KBM-7 (cell line): ENCODE results near the gene SIGLEC9.
"Not testable (repeated sequence)": the region's sequence is repeated elsewhere in the genome, so short reads cannot be mapped to it uniquely, and the experiment has no call there.

Experiments used
- DNase-seq: peaks from one replicate; pipeline ENCODE4 v3.0.0-alpha.2; 2015
- in situ Hi-C: fragments of 300-500 bp; cut with MboI; formaldehyde crosslinking; loops from 2 replicates; pipeline ENCODE4 v1.14.3; 2020; ENCODE audit warnings: low sequenced_read_pairs, low pct_unique_long_range_greater_than_20kb, mixed read lengths

SIGLEC9 gene

DNA sequence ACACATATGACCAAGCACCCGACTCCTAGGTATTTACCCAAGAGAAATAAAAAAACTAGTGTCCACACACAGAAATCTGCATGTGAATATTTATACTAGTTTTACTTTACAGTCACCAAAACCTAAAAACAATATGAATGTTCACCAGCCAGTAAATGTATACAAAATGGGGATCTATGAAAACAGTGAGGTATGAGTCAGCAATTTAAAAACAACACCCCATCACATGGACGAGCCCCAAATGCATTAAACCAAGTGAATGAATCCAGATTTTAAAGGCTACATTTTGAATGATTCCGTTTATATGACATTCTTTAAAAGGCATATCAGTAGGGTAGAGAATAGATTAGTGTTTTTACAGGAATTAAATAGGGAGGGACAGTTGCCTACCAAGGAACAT lies 39.5 kb downstream of the SIGLEC9 start:
- in situ Hi-C loops: no loop called here
- DNase-seq: no peak

DNA sequence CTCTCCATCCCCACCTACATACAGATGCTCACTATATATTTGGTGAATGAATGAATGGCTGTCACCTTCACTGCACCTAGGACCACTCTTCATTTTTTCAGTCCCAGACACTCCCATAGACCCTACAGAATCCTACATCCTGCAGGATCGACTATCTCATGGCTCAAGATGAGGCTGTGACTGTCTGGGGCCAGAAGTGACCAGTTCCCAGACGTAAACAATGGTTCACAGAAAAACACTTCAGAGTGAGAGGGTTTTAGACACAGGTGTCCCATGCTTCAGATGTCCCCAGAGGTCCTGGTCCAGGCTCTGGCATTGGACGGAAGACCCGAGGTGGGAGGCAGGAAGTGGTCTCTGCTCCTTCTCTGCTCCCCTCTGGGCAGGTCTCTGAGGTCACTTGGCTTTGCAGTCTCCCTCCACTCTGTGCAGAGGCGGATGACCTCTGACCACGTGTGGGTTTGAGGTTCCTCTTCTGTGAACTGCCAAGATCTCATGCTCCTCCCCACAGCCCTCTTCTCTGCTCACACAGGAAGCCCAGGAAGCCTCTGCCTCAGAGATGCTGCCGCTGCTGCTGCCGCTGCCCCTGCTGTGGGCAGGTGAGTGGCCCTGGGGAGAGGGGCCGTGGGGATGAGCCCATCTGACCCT lies 42.3 kb downstream of the SIGLEC9 start:
- peak; percentile 58 for DNase-seq
- in situ Hi-C loops: no loop called here

DNA sequence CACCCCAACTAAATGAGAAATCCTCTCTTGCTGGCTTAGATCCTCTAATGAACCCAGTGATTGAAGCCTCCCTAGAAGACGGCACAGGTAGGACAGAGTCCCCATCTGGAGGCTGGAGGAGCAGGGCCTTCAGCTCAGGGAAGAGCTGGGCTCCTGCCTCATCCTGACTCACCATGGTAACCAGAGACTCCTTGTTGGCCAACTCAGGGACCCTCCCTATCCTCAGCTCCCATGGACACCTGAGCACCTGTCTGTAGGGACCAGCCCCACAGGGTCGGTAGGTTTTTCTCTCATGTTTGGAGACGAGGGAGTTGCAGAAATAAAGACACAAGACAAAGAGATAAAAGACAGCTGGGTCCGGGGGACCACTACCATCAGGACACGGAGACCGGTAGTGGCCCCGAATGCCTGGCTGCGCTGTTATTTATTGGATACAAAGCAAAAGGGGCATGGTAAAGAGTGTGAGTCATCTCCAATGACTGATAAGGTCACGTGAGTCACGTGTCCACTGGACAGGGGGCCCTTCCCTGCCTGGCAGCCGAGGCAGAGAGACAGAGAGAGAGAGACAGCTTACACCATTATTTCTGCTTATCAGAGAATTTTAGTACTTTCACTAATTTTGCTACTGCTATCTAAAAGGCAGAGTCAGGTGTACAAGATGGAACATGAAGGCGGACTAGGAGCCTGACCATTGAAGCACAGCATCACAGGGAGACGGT lies 44.0 kb downstream of the SIGLEC9 start:
- in situ Hi-C loops: no loop called here

DNA sequence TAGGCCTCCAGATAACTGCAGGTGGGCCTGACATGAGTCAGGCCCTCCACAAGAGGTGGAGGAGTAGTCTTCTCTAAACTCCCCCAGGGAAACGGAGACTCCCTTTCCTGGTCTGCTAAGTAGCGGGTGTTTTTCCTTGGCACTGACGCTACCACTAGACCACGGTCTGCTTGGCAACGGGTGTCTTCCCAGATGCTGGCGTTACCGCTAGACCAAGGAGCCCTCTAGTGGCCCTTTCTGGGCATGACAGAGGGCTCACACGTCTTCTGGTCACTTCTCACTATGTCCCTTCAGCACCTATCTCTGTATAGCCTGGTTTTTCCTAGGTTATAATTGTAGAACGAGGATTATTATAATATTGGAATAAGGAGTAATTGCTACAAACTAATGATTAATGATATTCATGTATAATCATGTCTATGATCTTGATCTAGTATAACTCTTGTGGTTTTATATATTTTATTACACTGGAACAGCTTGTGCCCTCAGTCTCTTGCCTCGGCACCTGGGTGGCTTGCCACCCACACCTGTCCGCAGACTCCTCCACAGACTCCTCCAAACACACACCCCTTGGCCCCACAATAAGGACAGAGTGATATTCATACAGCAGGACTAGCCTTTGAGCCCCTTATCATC lies 44.7 kb downstream of the SIGLEC9 start:
- DNase-seq: peak; percentile 74
- in situ Hi-C loops: not testable (repeated sequence)

More for the DNA sequence above, 44.0 kb downstream of the SIGLEC9 start:
- DNase-seq: no peak

DNA sequence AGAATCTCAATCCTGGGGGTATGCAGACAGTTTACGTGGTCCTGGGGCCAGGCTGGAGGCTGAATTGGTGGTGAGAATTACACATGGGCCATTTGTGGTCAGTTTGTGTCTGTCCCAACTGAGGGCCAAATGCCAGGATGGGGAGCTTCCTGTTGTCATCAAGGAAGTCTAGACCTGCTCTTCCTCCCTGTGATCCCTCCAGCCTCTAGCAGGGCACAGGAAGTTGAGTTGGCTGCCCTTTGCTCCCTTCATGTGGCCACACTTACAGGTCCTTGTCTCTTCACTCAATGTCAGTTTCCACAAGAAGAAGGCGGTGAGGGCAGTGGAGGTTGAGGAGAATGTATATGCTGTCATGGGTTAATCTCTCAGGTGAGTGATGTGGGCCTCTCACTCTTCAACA lies 47.5 kb downstream of the SIGLEC9 start:
- in situ Hi-C loops: no loop called here
- no peak for DNase-seq

DNA sequence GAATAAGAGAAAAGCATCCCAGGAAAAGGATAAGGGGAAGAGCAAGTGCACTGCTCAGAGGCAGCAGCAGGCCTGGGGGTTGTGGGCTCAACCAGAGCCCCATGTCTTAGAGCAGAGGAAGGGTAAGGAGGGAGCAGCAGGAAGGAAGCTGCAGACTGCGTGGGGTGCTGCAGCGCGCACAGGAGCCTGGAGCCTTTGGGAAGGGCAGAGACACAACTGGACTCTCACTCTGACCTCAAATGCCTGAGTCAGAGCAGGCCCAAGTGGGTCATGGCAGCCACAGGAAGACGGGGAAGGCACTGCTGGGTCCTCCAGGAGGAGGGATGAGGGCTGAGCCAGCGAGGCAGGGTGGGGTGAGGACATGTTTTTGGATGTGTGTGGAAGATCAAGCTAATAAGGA lies 49.0 kb downstream of the SIGLEC9 start:
- no peak for DNase-seq
- in situ Hi-C loops: no loop called here

DNA sequence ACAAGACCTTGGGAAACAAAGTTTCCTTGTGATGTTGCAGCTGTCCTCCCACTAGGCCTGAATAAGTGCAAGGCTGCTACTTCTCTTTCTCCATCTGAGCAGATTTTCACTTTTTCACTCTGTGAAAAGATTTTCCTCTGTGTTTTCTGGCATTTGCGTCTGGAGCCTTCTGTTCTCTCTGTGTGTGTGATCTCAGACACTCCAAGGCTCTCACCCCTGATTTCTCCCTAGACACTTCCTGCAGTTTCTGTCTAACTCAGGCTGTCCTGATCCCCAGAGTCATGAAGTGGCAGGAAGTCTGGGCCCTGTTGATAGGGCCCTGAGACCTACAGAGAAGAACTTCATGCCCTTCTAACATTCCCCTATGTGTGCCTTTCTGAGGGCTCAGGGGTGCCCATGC lies 54.5 kb downstream of the SIGLEC9 start:
- in situ Hi-C loops: no loop called here
- DNase-seq: no peak
